Measurements from ENCODE around the gene NRCAM.

Gene NRCAM

DNA sequence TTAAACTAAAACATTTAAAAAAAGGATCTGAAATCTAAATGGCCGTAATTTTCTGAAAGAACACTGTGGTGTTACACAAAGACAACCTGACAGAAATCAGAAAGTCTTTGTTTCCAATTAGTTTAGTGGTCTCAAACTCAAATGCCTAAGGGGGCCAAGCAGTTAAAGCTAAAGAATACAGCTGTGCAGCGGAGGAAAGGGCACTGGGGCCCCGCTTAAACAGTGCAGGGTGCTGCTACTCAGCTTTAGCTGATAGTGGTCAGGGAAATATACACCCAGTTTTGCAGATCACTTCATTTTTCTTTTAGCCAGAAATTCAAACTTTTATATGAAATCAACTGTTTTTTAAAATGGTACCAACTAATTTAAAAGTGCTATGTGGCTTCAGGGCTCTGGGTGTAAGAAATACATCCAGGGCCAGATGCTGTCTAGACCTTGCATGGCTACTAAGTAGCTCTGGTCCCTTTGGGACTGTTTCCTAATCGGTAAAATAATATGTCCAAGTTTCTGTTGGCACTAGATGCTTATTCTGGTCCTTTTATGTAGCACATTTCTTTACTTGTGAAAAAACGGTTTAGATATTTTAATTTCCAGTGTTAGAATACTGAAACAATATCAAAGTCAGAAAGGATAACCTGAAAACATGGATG lies 164.3 kb downstream of the NRCAM start:
- Histone ChIP-seq H3K27me3 (ENCODE audit: control insufficient read depth in 1 of 2, insufficient read depth in 2 of 2, low read length in 2 of 2) (peaks cover 0 to 2% of the 10 kb centered on the region in 2 donors), H3K36me3 (ENCODE audit: control insufficient read depth in 2 of 2, insufficient read depth in 2 of 2, low read length in 2 of 2) (no peaks in the 10 kb centered on the region), H3K9me3 (ENCODE audit: control insufficient read depth in 2 of 2, low read length in 2 of 2) (no peaks in the 10 kb centered on the region), H3K27ac (ENCODE audit: low read length) (no peak overlapping the region), H3K4me1 (ENCODE audit: control insufficient read depth, insufficient read depth, low read length) (no peaks in the 10 kb centered on the region), H3K9ac (ENCODE audit: low read length in 2 of 2) (no peak overlapping the region), H3K4me3 (ENCODE audit: low read length in 2 of 2) (no peak overlapping the region)

GRCh38 chr7:108291152-108291508 lies 165.1 kb downstream of the NRCAM start:
- H3K27ac ChIP-seq (ENCODE audit: low read length) = no peak overlapping the region
- H3K9me3 ChIP-seq (ENCODE audit: control insufficient read depth in 2 of 2, low read length in 2 of 2) = no peaks in the 10 kb centered on the region
- H3K27me3 ChIP-seq (ENCODE audit: control insufficient read depth in 1 of 2, insufficient read depth in 2 of 2, low read length in 2 of 2) = peaks cover 0 to 2% of the 10 kb centered on the region in 2 donors
- no peaks in the 10 kb centered on the region for H3K36me3 ChIP-seq (ENCODE audit: control insufficient read depth in 2 of 2, insufficient read depth in 2 of 2, low read length in 2 of 2)
- H3K4me1 ChIP-seq (ENCODE audit: control insufficient read depth, insufficient read depth, low read length) = no peaks in the 10 kb centered on the region
- no peak overlapping the region for H3K9ac ChIP-seq (ENCODE audit: low read length in 2 of 2)
- no peak overlapping the region for H3K4me3 ChIP-seq (ENCODE audit: low read length in 2 of 2)

DNA sequence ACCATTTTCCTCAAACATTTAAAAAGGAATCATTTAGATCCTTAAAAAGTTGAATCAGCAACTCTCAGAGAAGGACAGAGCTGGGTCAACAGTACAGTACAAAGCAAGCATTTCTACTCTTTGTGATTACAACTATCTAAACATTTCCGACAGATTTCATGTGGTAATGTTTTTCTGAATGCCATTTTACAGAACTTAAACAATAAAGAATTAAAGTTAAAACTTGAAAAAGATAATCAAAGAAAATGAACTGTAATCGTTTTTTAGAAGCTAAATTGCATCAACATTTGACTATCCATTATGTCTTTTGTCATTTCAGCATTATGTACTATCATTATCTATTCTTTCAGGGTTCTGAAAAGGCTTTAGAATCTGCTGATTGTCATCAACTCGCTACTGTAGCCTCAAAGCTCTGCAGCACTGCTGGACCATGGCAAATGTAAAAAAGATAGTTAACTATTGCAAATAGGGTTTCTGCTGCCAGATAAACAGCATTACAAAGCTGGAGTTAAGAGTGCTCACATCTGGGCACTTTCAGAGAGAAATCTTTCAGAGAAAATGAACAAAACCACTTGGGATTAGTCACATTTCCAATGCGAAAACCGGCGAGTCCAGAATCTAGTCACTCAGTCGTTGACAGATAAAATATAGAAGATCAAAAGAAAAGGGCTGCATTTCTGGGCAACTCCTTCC lies 165.6 kb downstream of the NRCAM start:
- Histone ChIP-seq H3K9me3 (ENCODE audit: control insufficient read depth in 2 of 2, low read length in 2 of 2) (no peaks in the 10 kb centered on the region), H3K27me3 (ENCODE audit: control insufficient read depth in 1 of 2, insufficient read depth in 2 of 2, low read length in 2 of 2) (no peaks in the 10 kb centered on the region), H3K4me3 (ENCODE audit: low read length in 2 of 2) (no peak overlapping the region), H3K9ac (ENCODE audit: low read length in 2 of 2) (no peak overlapping the region), H3K4me1 (ENCODE audit: control insufficient read depth, insufficient read depth, low read length) (no peaks in the 10 kb centered on the region), H3K36me3 (ENCODE audit: control insufficient read depth in 2 of 2, insufficient read depth in 2 of 2, low read length in 2 of 2) (no peaks in the 10 kb centered on the region), H3K27ac (ENCODE audit: low read length) (no peak overlapping the region)

- Histone ChIP-seq H3K9ac (ENCODE audit: low read length in 2 of 2) (no peak overlapping the region), H3K4me3 (ENCODE audit: low read length in 2 of 2) (no peak overlapping the region), H3K27me3 (ENCODE audit: control insufficient read depth in 1 of 2, insufficient read depth in 2 of 2, low read length in 2 of 2) (no peaks in the 10 kb centered on the region), H3K9me3 (ENCODE audit: control insufficient read depth in 2 of 2, low read length in 2 of 2) (no peaks in the 10 kb centered on the region), H3K27ac (ENCODE audit: low read length) (no peak overlapping the region), H3K4me1 (ENCODE audit: control insufficient read depth, insufficient read depth, low read length) (no peaks in the 10 kb centered on the region), H3K36me3 (ENCODE audit: control insufficient read depth in 2 of 2, insufficient read depth in 2 of 2, low read length in 2 of 2) (no peaks in the 10 kb centered on the region)
Observed at GRCh38 chr7:108289852-108290251, 166.4 kb downstream of the NRCAM start.

GRCh38 chr7:108287857-108288256 lies 168.4 kb downstream of the NRCAM start:
- Histone ChIP-seq H3K9ac (ENCODE audit: low read length in 2 of 2) (no peak overlapping the region), H3K4me3 (ENCODE audit: low read length in 2 of 2) (no peak overlapping the region), H3K27ac (ENCODE audit: low read length) (no peak overlapping the region), H3K4me1 (ENCODE audit: control insufficient read depth, insufficient read depth, low read length) (no peaks in the 10 kb centered on the region), H3K27me3 (ENCODE audit: control insufficient read depth in 1 of 2, insufficient read depth in 2 of 2, low read length in 2 of 2) (no peaks in the 10 kb centered on the region), H3K36me3 (ENCODE audit: control insufficient read depth in 2 of 2, insufficient read depth in 2 of 2, low read length in 2 of 2) (no peaks in the 10 kb centered on the region), H3K9me3 (ENCODE audit: control insufficient read depth in 2 of 2, low read length in 2 of 2) (no peaks in the 10 kb centered on the region)

DNA sequence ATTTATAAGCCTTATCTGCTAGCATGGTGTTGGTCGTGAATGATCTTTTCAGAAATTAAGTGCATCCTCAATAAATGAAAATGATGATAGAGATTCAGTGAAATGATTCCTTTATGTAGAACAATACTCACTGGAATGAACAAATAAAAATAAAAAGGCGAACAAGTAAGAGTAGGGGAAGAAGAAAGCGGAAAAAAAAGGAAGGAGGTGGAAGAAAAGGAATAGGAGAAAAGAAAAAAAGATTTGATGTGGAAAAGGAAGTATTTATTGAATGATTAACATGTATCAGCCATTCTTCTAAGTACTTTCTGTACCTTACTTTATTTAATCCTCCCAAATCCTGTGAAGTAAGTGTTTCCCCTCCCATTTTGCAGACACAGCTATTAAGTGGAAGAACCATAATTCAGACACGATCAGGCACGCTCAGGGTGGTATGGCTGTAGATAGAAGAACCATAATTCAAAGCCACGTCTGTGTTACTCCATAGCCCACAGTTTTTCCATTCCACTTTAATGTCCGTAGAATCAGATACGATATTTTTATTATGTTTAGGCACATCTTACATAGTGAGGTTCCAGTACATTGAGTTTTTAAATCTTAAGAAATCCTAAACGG lies 169.8 kb downstream of the NRCAM start:
- Histone ChIP-seq H3K4me3 (ENCODE audit: low read length in 2 of 2) (no peak overlapping the region), H3K9ac (ENCODE audit: low read length in 2 of 2) (no peak overlapping the region), H3K36me3 (ENCODE audit: control insufficient read depth in 2 of 2, insufficient read depth in 2 of 2, low read length in 2 of 2) (no peaks in the 10 kb centered on the region), H3K27me3 (ENCODE audit: control insufficient read depth in 1 of 2, insufficient read depth in 2 of 2, low read length in 2 of 2) (no peaks in the 10 kb centered on the region), H3K9me3 (ENCODE audit: control insufficient read depth in 2 of 2, low read length in 2 of 2) (no peaks in the 10 kb centered on the region), H3K27ac (ENCODE audit: low read length) (no peak overlapping the region), H3K4me1 (ENCODE audit: control insufficient read depth, insufficient read depth, low read length) (no peaks in the 10 kb centered on the region)

- Histone ChIP-seq H3K4me3 (ENCODE audit: low read length in 2 of 2) (no peak overlapping the region), H3K9me3 (ENCODE audit: control insufficient read depth in 2 of 2, low read length in 2 of 2) (no peaks in the 10 kb centered on the region), H3K4me1 (ENCODE audit: control insufficient read depth, insufficient read depth, low read length) (no peaks in the 10 kb centered on the region), H3K27me3 (ENCODE audit: control insufficient read depth in 1 of 2, insufficient read depth in 2 of 2, low read length in 2 of 2) (no peaks in the 10 kb centered on the region), H3K9ac (ENCODE audit: low read length in 2 of 2) (no peak overlapping the region), H3K36me3 (ENCODE audit: control insufficient read depth in 2 of 2, insufficient read depth in 2 of 2, low read length in 2 of 2) (no peaks in the 10 kb centered on the region), H3K27ac (ENCODE audit: low read length) (no peak overlapping the region)
Observed at GRCh38 chr7:108285778-108286177, 170.5 kb downstream of the NRCAM start.

GRCh38 chr7:108285003-108285368 lies 171.2 kb downstream of the NRCAM start:
- Histone ChIP-seq H3K4me1 (ENCODE audit: control insufficient read depth, insufficient read depth, low read length) (no peaks in the 10 kb centered on the region), H3K36me3 (ENCODE audit: control insufficient read depth in 2 of 2, insufficient read depth in 2 of 2, low read length in 2 of 2) (no peaks in the 10 kb centered on the region), H3K27me3 (ENCODE audit: control insufficient read depth in 1 of 2, insufficient read depth in 2 of 2, low read length in 2 of 2) (no peaks in the 10 kb centered on the region), H3K4me3 (ENCODE audit: low read length in 2 of 2) (no peak overlapping the region), H3K27ac (ENCODE audit: low read length) (no peak overlapping the region), H3K9ac (ENCODE audit: low read length in 2 of 2) (no peak overlapping the region), H3K9me3 (ENCODE audit: control insufficient read depth in 2 of 2, low read length in 2 of 2) (no peaks in the 10 kb centered on the region)

GRCh38 chr7:108284349-108285002 lies 171.8 kb downstream of the NRCAM start:
- H3K36me3 ChIP-seq (ENCODE audit: control insufficient read depth in 2 of 2, insufficient read depth in 2 of 2, low read length in 2 of 2) = no peaks in the 10 kb centered on the region
- H3K4me3 ChIP-seq (ENCODE audit: low read length in 2 of 2) = no peak overlapping the region
- H3K9ac ChIP-seq (ENCODE audit: low read length in 2 of 2) = no peak overlapping the region
- H3K9me3 ChIP-seq (ENCODE audit: control insufficient read depth in 2 of 2, low read length in 2 of 2) = no peaks in the 10 kb centered on the region
- no peaks in the 10 kb centered on the region for H3K27me3 ChIP-seq (ENCODE audit: control insufficient read depth in 1 of 2, insufficient read depth in 2 of 2, low read length in 2 of 2)
- H3K27ac ChIP-seq (ENCODE audit: low read length) = no peak overlapping the region
- H3K4me1 ChIP-seq (ENCODE audit: control insufficient read depth, insufficient read depth, low read length) = no peaks in the 10 kb centered on the region

GRCh38 chr7:108283252-108283651 lies 173.0 kb downstream of the NRCAM start:
- Histone ChIP-seq H3K4me1 (ENCODE audit: control insufficient read depth, insufficient read depth, low read length) (no peaks in the 10 kb centered on the region), H3K27me3 (ENCODE audit: control insufficient read depth in 1 of 2, insufficient read depth in 2 of 2, low read length in 2 of 2) (no peaks in the 10 kb centered on the region), H3K4me3 (ENCODE audit: low read length in 2 of 2) (no peak overlapping the region), H3K9ac (ENCODE audit: low read length in 2 of 2) (no peak overlapping the region), H3K9me3 (ENCODE audit: control insufficient read depth in 2 of 2, low read length in 2 of 2) (no peaks in the 10 kb centered on the region), H3K36me3 (ENCODE audit: control insufficient read depth in 2 of 2, insufficient read depth in 2 of 2, low read length in 2 of 2) (no peaks in the 10 kb centered on the region), H3K27ac (ENCODE audit: low read length) (no peak overlapping the region)
